Measurements from ENCODE around the gene SH3TC1.

The SH3TC1 gene

DNA sequence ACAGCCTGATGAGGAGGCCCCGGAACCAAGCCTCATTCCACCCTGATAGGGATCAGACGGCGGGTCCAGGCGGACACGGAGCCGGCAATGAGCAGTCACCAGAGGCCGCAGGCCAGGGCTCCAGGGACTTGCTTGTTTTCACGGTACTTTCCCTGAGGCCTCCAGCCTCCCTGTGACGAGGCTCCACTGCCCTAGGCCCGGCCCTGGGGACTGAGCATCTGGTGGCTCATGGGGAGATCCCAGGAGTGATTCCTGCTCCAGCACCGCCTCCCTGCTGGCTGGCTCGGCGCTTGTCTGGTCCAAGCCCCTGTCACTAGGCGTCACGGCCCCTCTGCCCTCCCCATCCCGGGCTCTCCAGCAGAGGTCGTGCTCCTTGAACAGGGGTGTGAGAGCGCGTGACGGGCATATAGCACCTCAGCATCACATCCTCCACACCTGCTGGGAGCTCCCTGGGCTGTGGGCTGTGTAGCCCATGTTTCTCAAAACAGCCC lies 84.6 kb downstream of the SH3TC1 start:
- no peak overlapping the region for H2AFZ ChIP-seq
- TF ChIP-seq, protein P1, sequence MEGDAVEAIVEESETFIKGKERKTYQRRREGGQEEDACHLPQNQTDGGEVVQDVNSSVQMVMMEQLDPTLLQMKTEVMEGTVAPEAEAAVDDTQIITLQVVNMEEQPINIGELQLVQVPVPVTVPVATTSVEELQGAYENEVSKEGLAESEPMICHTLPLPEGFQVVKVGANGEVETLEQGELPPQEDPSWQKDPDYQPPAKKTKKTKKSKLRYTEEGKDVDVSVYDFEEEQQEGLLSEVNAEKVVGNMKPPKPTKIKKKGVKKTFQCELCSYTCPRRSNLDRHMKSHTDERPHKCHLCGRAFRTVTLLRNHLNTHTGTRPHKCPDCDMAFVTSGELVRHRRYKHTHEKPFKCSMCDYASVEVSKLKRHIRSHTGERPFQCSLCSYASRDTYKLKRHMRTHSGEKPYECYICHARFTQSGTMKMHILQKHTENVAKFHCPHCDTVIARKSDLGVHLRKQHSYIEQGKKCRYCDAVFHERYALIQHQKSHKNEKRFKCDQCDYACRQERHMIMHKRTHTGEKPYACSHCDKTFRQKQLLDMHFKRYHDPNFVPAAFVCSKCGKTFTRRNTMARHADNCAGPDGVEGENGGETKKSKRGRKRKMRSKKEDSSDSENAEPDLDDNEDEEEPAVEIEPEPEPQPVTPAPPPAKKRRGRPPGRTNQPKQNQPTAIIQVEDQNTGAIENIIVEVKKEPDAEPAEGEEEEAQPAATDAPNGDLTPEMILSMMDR (IDR thresholded peaks at IDR 0.05): no peak
- no peaks in the 10 kb centered on the region for H3K36me3 ChIP-seq (ENCODE audit: control insufficient read depth, insufficient read depth, low read length)
- H3K4me1 ChIP-seq: no peaks in the 10 kb centered on the region
- no peaks in the 10 kb centered on the region for H3K27me3 ChIP-seq (ENCODE audit: control insufficient read depth, insufficient read depth, low read length)
- no peak overlapping the region for H3K9ac ChIP-seq
- H3K79me2 ChIP-seq: no peaks in the 10 kb centered on the region
- H3K4me2 ChIP-seq (ENCODE audit: low read length): no peak overlapping the region
- no peaks in the 10 kb centered on the region for H3K9me3 ChIP-seq (ENCODE audit: control insufficient read depth, low read length)
- H3K27ac ChIP-seq: no peak overlapping the region
- no peak overlapping the region for H3K4me3 ChIP-seq (ENCODE audit: low read depth, low read length)

DNA sequence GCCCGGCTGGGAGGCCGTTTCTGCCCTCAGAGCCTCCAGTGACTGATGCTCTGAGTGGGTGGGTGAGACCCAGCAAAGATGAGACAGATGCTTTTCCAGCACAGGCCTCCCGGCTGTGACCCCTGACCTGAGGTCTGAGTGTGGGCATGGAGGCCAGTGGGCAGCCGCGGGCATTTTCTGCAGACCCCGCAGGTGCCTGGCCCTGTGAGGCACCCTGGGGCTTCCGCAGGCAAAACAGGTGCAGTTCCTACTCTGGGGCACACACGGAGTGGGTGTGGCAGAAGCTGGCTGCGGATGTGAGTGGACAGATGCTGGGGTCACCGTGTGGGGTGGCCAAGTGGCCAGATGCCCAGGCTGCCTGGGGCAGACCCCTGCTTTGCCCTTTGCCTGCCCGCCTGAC lies 85.3 kb downstream of the SH3TC1 start:
- H2AFZ ChIP-seq: no peak overlapping the region
- H3K36me3 ChIP-seq (ENCODE audit: control insufficient read depth, insufficient read depth, low read length): no peaks in the 10 kb centered on the region
- TF ChIP-seq, protein P1 (IDR thresholded peaks at IDR 0.05): no peak
- no peaks in the 10 kb centered on the region for H3K79me2 ChIP-seq
- no peaks in the 10 kb centered on the region for H3K9me3 ChIP-seq (ENCODE audit: control insufficient read depth, low read length)
- no peaks in the 10 kb centered on the region for H3K4me1 ChIP-seq
- no peak overlapping the region for H3K27ac ChIP-seq
- H3K4me3 ChIP-seq (ENCODE audit: low read depth, low read length): no peak overlapping the region
- no peak overlapping the region for H3K4me2 ChIP-seq (ENCODE audit: low read length)
- no peaks in the 10 kb centered on the region for H3K27me3 ChIP-seq (ENCODE audit: control insufficient read depth, insufficient read depth, low read length)
- no peak overlapping the region for H3K9ac ChIP-seq

DNA sequence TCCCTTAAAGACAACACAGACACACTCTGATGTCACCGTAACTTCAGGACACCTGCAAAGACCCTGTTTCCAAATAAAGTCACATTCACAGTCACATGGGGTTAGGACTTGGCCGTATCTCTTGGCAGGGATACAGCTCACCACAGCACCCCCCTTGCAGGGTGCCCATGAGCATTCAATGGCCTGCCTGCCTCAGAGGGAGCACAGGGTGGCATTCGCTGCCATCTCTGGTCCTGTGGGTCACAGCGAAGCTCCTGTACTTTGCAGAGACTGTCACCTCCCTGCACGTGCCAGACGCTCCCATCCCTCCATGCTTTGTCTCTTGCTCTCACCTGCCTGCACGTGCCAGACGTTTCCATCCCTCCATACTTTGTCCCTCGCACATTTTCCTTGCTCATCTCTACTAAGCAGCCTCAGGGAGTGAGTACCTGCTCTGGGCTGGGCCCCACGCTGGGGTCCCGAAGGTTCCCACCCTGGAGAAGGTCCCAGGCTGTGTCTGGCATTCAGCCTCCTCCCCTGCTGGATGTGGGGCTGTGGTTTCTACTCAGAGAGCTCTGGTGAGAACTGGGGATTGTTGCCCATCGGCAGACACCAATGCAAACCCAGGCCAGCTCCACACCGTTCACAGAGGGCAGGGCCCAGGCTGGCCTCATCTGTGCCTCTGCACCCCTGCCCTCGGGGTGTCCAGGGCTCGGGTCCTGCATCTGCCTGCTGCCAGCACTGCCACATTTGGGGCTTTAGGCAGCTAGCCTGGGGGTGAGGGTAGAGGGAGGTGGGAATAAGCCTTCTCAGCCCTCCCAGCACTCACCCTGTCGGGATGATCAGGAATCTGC lies 86.3 kb downstream of the SH3TC1 start:
- Histone ChIP-seq H3K36me3 (ENCODE audit: control insufficient read depth, insufficient read depth, low read length) (no peaks in the 10 kb centered on the region), H3K4me1 (no peaks in the 10 kb centered on the region), H3K9me3 (ENCODE audit: control insufficient read depth, low read length) (no peaks in the 10 kb centered on the region), H3K27ac (no peak overlapping the region), H3K9ac (no peak overlapping the region), H3K27me3 (ENCODE audit: control insufficient read depth, insufficient read depth, low read length) (no peaks in the 10 kb centered on the region), H2AFZ (no peak overlapping the region), H3K4me2 (ENCODE audit: low read length) (no peak overlapping the region), H3K79me2 (no peaks in the 10 kb centered on the region), H3K4me3 (ENCODE audit: low read depth, low read length) (no peak overlapping the region)
- TF ChIP-seq, protein P1 (IDR thresholded peaks at IDR 0.05): no peak

DNA sequence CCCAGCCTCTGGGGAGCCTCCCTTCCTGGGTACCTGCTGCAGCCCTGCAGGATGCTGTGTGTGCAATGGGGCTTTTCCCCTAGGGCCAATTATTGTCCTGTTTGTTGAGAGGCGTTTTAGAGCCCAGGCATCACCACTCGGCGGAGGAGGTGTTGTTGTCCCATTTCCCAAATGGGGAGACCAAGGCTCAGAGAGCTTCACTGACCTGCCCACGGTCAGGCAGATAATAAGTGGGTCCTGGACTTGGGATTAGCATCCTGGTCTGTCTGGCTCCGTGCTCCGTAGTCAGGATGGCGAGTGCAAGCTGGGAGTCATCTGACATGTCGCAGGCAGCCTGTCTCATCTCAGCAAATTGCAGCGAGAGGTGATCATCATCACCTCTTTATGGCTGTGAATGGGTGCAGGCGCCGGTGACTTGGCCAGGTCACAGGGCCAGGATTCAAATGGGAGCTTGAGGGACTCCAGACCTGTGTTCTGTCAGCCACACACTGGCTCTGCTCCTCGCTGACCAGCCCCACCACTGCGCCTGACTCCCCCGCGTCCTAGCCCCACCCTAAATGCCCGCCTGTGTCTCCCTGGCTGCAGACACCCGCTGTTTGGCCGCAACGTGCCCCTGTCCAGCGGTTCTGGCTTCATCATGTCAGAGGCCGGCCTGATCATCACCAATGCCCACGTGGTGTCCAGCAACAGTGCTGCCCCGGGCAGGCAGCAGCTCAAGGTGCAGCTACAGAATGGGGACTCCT lies 87.1 kb downstream of the SH3TC1 start:
- H3K79me2 ChIP-seq: no peaks in the 10 kb centered on the region
- H3K4me3 ChIP-seq (ENCODE audit: low read depth, low read length): no peak overlapping the region
- no peaks in the 10 kb centered on the region for H3K36me3 ChIP-seq (ENCODE audit: control insufficient read depth, insufficient read depth, low read length)
- no peak overlapping the region for H3K9ac ChIP-seq
- no peaks in the 10 kb centered on the region for H3K4me1 ChIP-seq
- no peak overlapping the region for H3K4me2 ChIP-seq (ENCODE audit: low read length)
- no peaks in the 10 kb centered on the region for H3K9me3 ChIP-seq (ENCODE audit: control insufficient read depth, low read length)
- no peaks in the 10 kb centered on the region for H3K27me3 ChIP-seq (ENCODE audit: control insufficient read depth, insufficient read depth, low read length)
- no peak overlapping the region for H2AFZ ChIP-seq
- H3K27ac ChIP-seq: no peak overlapping the region
- TF ChIP-seq, protein P1 (IDR thresholded peaks at IDR 0.05): no peak
